DMS53 (cell line): ENCODE data around the gene ARHGEF33.

ENCODE experiments used
- DNase-seq: peaks from one replicate; lab custom pipeline; 2025; lab: John Stamatoyannopoulos, UW

Gene ARHGEF33

GRCh38 chr2:38960609-38961320 is 71.1 kb downstream of the ARHGEF33 start:
- peak; percentile 64 for DNase-seq

DNA sequence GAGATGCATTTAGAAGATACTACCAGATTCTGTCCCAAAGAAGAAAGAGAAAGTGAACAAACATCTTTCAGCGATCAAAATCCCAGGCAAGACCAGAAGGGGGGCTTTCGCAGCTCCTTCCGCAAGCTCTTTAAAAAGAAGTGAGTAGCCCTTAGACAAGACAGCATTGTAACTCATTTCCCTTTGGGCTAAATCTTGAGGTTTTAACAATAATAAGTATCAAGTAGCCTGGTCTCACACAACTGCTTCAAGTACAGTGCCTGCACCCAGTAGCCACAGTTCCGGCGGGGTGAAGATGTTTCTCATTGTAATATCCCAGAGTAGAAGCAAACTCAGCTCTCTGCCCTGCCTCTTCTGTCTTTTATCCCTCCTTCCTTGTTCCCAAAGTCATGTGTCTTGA is 76.3 kb downstream of the ARHGEF33 start:
- no peak for DNase-seq

- DNase-seq: no peak
These were observed 77.0 kb downstream of the ARHGEF33 start for GRCh38 chr2:38966678-38967077.

GRCh38 chr2:38968021-38968420 is 78.3 kb downstream of the ARHGEF33 start:
- no peak for DNase-seq

GRCh38 chr2:38971377-38971776 is 81.7 kb downstream of the ARHGEF33 start:
- DNase-seq: no peak

GRCh38 chr2:38973266-38973665 is 83.6 kb downstream of the ARHGEF33 start:
- DNase-seq: no peak

GRCh38 chr2:38975042-38975441 is 85.4 kb downstream of the ARHGEF33 start:
- no peak for DNase-seq

- DNase-seq: no peak
These were observed 87.4 kb downstream of the ARHGEF33 start for GRCh38 chr2:38977047-38977446.

DNA sequence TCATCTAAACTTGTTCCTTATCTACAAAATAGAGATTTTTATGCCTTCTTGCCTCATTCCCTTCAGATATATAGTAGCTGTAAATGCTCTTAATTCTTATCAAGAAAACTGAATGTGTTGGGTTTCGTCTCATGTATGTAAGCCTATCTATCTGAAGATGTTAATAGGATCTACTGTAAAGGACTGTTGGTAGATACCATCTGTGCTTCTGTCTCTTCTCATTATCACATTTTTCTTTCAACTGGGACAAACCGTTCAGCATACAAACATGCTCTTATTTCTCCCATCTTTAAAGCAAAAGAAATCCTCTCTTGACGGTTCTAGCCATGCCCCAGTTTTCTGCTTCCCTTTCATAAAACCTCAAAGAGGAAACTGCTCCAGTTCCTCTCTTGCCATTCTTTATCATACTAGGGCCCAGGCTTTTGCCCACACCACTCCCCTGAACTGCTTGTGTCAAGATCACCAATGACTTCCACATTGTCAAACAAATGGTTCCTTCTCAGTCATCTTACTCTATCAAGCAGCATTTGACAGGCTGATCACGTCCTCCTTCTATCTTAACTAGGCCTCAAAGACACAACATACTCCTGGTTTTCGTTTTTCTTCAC is 88.7 kb downstream of the ARHGEF33 start:
- DNase-seq: no peak

DNA sequence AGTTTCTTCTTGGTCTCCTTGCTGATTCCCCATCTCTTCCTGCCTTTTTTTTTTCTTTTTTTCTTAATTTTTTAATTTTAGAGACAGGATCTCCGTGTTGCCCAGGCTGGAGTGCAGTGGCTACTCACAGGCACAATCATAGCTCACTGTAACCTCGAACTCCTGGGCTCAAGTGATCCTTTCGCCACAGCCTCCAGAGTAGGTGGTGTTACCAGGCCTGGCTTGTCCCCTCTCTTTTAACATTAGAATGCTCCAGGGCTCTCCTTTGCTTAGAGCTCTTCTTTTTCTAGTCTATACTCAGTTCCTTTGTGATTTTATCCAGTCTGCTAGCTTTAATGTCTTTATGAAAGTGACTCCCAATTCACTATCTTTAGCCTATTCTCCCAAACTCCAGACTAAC is 89.2 kb downstream of the ARHGEF33 start:
- no peak for DNase-seq

GRCh38 chr2:38981003-38981669 is 91.5 kb downstream of the ARHGEF33 start:
- DNase-seq: no peak

GRCh38 chr2:38981670-38982357 is 92.1 kb downstream of the ARHGEF33 start:
- DNase-seq: no peak

GRCh38 chr2:38982498-38982897 is 92.8 kb downstream of the ARHGEF33 start:
- no peak for DNase-seq

GRCh38 chr2:38988716-38989115 is 99.0 kb downstream of the ARHGEF33 start:
- no peak for DNase-seq

GRCh38 chr2:38991899-38992298 is 102.2 kb downstream of the ARHGEF33 start:
- no peak for DNase-seq

GRCh38 chr2:38997781-38998180 is 108.1 kb downstream of the ARHGEF33 start:
- DNase-seq: no peak

GRCh38 chr2:39000552-39000951 is 110.9 kb downstream of the ARHGEF33 start:
- no peak for DNase-seq

DNA sequence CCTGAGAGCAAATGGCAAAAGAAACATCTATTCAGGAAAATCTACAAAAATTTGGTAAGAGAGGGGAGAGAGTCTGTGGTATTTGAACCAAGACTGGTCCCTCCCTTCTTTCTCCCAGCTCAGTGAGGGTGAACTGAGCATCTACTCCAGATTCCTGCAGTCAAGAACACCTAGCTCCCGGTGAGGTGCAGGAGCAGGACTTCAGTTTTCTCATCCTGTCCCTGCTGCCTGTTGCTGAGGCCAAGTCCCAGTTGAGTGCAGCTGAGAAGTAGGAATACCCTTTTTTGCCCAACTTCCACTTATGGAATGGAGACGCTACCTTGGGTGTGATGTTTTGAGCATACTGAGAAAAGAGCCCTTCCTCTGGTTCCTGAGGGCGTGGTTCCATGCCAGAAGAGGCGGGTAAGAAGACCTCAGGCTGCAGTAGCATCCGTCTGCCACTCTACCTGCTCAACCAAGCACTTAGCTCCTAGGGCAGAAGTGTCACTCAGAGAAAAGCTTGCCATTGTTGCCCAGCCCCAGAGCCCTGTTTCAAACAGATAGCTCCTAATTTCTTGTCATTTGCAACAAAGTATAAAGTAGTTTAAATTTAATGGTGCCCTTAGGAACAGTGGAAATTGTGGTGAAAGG is 118.3 kb downstream of the ARHGEF33 start:
- no peak for DNase-seq

- DNase-seq: no peak
These were observed 119.0 kb downstream of the ARHGEF33 start for GRCh38 chr2:39008665-39009064.

DNA sequence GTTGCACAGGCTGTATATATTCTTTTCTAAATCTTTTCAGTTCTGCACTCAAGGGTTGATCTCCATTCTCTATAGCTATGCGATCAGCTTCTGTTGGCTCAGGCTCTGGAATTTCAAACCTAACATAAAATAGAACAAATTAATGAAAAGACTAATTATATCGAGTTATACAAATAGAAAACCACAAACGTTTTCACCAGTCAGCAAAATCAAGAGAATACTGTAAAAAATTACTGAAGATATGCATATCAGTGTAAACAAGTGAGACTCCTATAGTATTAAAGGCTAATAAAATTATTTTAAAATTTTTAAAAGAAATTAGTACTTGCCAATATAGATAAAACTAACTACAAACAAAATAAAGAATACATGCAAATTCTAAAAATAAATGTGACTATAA is 124.2 kb downstream of the ARHGEF33 start:
- DNase-seq: no peak

DNA sequence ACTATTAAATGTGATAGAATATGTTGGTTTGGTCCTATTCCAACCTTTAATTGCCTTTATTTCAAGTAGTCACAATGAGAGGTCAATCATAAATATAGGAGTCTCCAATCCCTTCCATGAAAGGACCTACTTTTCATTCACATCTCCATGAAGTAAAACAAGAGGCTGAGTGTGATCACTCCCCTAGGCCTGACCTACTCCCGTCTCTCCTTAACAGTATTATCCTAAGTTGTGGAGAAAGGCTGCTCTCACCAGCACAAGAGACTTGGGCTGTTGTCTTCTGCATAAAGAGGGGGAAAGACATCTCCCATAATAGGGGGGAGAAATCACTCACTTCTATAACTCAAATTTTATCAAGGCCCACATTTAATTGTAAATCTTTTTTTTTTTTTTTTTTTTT is 125.7 kb downstream of the ARHGEF33 start:
- no peak for DNase-seq

GRCh38 chr2:39017334-39017733 is 127.7 kb downstream of the ARHGEF33 start:
- no peak for DNase-seq
